A549 (cell line): ENCODE measurements around the gene TOX2.

Source experiments
- CHD2 ChIP-seq: fragments of 150-350 bp; IDR thresholded peaks from 2 replicates; pipeline ENCODE4 v1.6.1; 2014; ENCODE audit warnings: low read length; ENCODE audit not compliant: partially characterized antibody
- CTCF ChIP-seq: fragments of >200 bp; sonication (Bioruptor Twin); formaldehyde crosslinking; IDR thresholded peaks from 3 replicates; pipeline ENCODE4 v1.5.1; 2016
- ESRRA ChIP-seq: fragments of 150-350 bp; IDR thresholded peaks from 2 replicates; pipeline ENCODE4 v1.6.1; 2014; ENCODE audit warnings: mild to moderate bottlenecking, low read length, borderline replicate concordance
- KDM5A ChIP-seq: fragments of 200-600 bp; sonication (generic); IDR thresholded peaks from 2 replicates; pipeline ENCODE4 v1.6.1; 2016; ENCODE audit warnings: antibody characterized with exemption, mild to moderate bottlenecking
- MAZ ChIP-seq: fragments of 150-350 bp; IDR thresholded peaks from 2 replicates; pipeline ENCODE4 v1.6.1; 2014; ENCODE audit warnings: antibody characterized with exemption, low read depth, low read length, borderline replicate concordance
- POLR2A ChIP-seq: IDR thresholded peaks from 2 replicates; pipeline ENCODE4 v1.6.1; 2012; ENCODE audit warnings: mild to moderate bottlenecking, low read length
- RAD21 ChIP-seq, 2 experiments: fragments of >200 bp in 1 of 2; sonication (Bioruptor Twin) in 1 of 2; formaldehyde crosslinking in 1 of 2; IDR thresholded peaks in 1 of 2; conservative IDR thresholded peaks in 1 of 2; 2 replicates in 1 of 2; 3 replicates in 1 of 2; pipeline ENCODE4 v1.6.1; 2012 to 2018; ENCODE audit warnings: inconsistent platforms in 1 of 2
- SREBF2 ChIP-seq: fragments of 450-650 bp; IDR thresholded peaks from 2 replicates; pipeline ENCODE4 v1.6.1; 2014; ENCODE audit warnings: mild to moderate bottlenecking, moderate library complexity
- ZFP36 ChIP-seq: fragments of 450-650 bp; IDR thresholded peaks from 2 replicates; pipeline ENCODE4 v1.6.1; 2014; ENCODE audit warnings: borderline replicate concordance; ENCODE audit not compliant: partially characterized antibody
- TF ChIP-seq, protein P1 (sequence below): IDR thresholded peaks from 2 replicates; pipeline ENCODE4 v1.6.1; 2012
- TF ChIP-seq, protein P2 (sequence below): fragments of 200-600 bp; sonication (generic); IDR thresholded peaks from 2 replicates; pipeline ENCODE4 v1.6.1; 2016; ENCODE audit warnings: antibody characterized with exemption, mild to moderate bottlenecking, moderate library complexity

DNA sequence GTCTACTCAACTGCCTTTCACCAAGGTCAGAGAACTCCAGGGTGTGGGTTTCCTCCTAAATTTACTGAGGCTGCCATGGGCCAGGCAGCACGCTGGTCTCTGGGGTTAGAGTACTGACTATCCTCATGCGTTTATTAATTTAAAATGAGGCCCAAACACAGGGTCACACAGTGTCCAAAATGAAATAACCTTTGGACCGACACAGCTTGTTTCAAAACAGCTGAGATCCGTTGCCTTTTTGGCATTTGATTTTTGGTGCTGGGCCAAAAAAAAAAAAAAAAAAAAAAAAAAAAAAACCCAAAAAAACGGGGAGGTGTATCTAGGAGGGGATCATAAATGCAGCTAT is 14.6 kb upstream of the TOX2 start:
- TF ChIP-seq POLR2A (no peak), CTCF (no peak), ZFP36 (no peak), ESRRA (no peak), CHD2 (no peak), KDM5A (no peak), RAD21 (conservative IDR thresholded peaks at IDR 0.05 in 1 of 2, IDR thresholded peaks at IDR 0.05 in 1 of 2) (no peak), MAZ (no peak), SREBF2 (no peak)
- TF ChIP-seq, protein P1, sequence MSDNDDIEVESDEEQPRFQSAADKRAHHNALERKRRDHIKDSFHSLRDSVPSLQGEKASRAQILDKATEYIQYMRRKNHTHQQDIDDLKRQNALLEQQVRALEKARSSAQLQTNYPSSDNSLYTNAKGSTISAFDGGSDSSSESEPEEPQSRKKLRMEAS = no peak
- TF ChIP-seq, protein P2, sequence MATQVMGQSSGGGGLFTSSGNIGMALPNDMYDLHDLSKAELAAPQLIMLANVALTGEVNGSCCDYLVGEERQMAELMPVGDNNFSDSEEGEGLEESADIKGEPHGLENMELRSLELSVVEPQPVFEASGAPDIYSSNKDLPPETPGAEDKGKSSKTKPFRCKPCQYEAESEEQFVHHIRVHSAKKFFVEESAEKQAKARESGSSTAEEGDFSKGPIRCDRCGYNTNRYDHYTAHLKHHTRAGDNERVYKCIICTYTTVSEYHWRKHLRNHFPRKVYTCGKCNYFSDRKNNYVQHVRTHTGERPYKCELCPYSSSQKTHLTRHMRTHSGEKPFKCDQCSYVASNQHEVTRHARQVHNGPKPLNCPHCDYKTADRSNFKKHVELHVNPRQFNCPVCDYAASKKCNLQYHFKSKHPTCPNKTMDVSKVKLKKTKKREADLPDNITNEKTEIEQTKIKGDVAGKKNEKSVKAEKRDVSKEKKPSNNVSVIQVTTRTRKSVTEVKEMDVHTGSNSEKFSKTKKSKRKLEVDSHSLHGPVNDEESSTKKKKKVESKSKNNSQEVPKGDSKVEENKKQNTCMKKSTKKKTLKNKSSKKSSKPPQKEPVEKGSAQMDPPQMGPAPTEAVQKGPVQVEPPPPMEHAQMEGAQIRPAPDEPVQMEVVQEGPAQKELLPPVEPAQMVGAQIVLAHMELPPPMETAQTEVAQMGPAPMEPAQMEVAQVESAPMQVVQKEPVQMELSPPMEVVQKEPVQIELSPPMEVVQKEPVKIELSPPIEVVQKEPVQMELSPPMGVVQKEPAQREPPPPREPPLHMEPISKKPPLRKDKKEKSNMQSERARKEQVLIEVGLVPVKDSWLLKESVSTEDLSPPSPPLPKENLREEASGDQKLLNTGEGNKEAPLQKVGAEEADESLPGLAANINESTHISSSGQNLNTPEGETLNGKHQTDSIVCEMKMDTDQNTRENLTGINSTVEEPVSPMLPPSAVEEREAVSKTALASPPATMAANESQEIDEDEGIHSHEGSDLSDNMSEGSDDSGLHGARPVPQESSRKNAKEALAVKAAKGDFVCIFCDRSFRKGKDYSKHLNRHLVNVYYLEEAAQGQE = no peak
